ENCODE results near the gene GORASP1.

Gene GORASP1

GRCh38 chr3:39125841-39126500, 18.5 kb upstream of the GORASP1 start:
- no peak for TF ChIP-seq GATA1 (IDR thresholded peaks at IDR 0.05; ENCODE audit: low read depth, low read length)
- TF ChIP-seq POLR2A (IDR thresholded peaks at IDR 0.05; ENCODE audit: low read length) = no peak
- no peak for DNase-seq

- DNase-seq = peak in 1 of 2 experiments; percentile 34
- TF ChIP-seq POLR2A (IDR thresholded peaks at IDR 0.05; ENCODE audit: low read length) = no peak
- TF ChIP-seq GATA1 (IDR thresholded peaks at IDR 0.05; ENCODE audit: low read depth, low read length) = no peak
These were observed 17.7 kb upstream of the GORASP1 start for GRCh38 chr3:39124876-39125840.

GRCh38 chr3:39122813-39123212, 15.4 kb upstream of the GORASP1 start:
- DNase-seq = no peak
- TF ChIP-seq GATA1 (IDR thresholded peaks at IDR 0.05; ENCODE audit: low read depth, low read length) = no peak
- no peak for TF ChIP-seq POLR2A (IDR thresholded peaks at IDR 0.05; ENCODE audit: low read length)

- no peak for DNase-seq
- TF ChIP-seq GATA1 (IDR thresholded peaks at IDR 0.05; ENCODE audit: low read depth, low read length) = no peak
These were observed 14.2 kb upstream of the GORASP1 start for GRCh38 chr3:39121621-39122020.

- TF ChIP-seq GATA1 (IDR thresholded peaks at IDR 0.05; ENCODE audit: low read depth, low read length) (no peak), POLR2A (IDR thresholded peaks at IDR 0.05; ENCODE audit: low read length) (no peak)
- no peak for DNase-seq
These were observed 11.7 kb upstream of the GORASP1 start for GRCh38 chr3:39118931-39119660.

GRCh38 chr3:39118079-39118478, 10.7 kb upstream of the GORASP1 start:
- no peak for DNase-seq
- TF ChIP-seq POLR2A (IDR thresholded peaks at IDR 0.05; ENCODE audit: low read length) = no peak
- TF ChIP-seq GATA1 (IDR thresholded peaks at IDR 0.05; ENCODE audit: low read depth, low read length) = no peak

GRCh38 chr3:39115870-39116269, 8.4 kb upstream of the GORASP1 start:
- no peak for TF ChIP-seq GATA1 (IDR thresholded peaks at IDR 0.05; ENCODE audit: low read depth, low read length)
- TF ChIP-seq POLR2A (IDR thresholded peaks at IDR 0.05; ENCODE audit: low read length) = no peak
- no peak for DNase-seq

- no peak for DNase-seq
- TF ChIP-seq POLR2A (IDR thresholded peaks at IDR 0.05; ENCODE audit: low read length) (no peak), GATA1 (IDR thresholded peaks at IDR 0.05; ENCODE audit: low read depth, low read length) (no peak)
These were observed 7.0 kb upstream of the GORASP1 start for GRCh38 chr3:39114456-39114855.

GRCh38 chr3:39113291-39113690, 5.9 kb upstream of the GORASP1 start:
- DNase-seq = no peak
- no peak for TF ChIP-seq POLR2A (IDR thresholded peaks at IDR 0.05; ENCODE audit: low read length)
- TF ChIP-seq GATA1 (IDR thresholded peaks at IDR 0.05; ENCODE audit: low read depth, low read length) = no peak

- TF ChIP-seq GATA1 (IDR thresholded peaks at IDR 0.05; ENCODE audit: low read depth, low read length) = no peak
- no peak for TF ChIP-seq POLR2A (IDR thresholded peaks at IDR 0.05; ENCODE audit: low read length)
- no peak for DNase-seq
These were observed 5.1 kb upstream of the GORASP1 start for GRCh38 chr3:39112535-39112934.

GRCh38 chr3:39112113-39112512, 4.7 kb upstream of the GORASP1 start:
- TF ChIP-seq POLR2A (IDR thresholded peaks at IDR 0.05; ENCODE audit: low read length) = no peak
- no peak for TF ChIP-seq GATA1 (IDR thresholded peaks at IDR 0.05; ENCODE audit: low read depth, low read length)
- DNase-seq = no peak

- no peak for TF ChIP-seq POLR2A (IDR thresholded peaks at IDR 0.05; ENCODE audit: low read length)
- TF ChIP-seq GATA1 (IDR thresholded peaks at IDR 0.05; ENCODE audit: low read depth, low read length) = no peak
- peak in 1 of 2 experiments; percentile 20 for DNase-seq
These were observed 2.7 kb upstream of the GORASP1 start for GRCh38 chr3:39110041-39110639.

- no peak for DNase-seq
- TF ChIP-seq GATA1 (IDR thresholded peaks at IDR 0.05; ENCODE audit: low read depth, low read length) (no peak), POLR2A (IDR thresholded peaks at IDR 0.05; ENCODE audit: low read length) (no peak)
These were observed 1.7 kb upstream of the GORASP1 start for GRCh38 chr3:39109086-39109485.
